Activated T-cell treated with anti-CD3 and anti-CD28 coated beads for 4 hours (primary cell): ENCODE measurements around the gene DOK5.

ENCODE experiments used
- DNase-seq: peaks from one replicate; pipeline ENCODE4 v3.0.0-alpha.2; 2020

Gene DOK5

GRCh38 chr20:54619682-54620081 lies 144.3 kb downstream of the DOK5 start:
- DNase-seq = no peak

- DNase-seq = no peak
Observed at GRCh38 chr20:54620611-54621010, 145.2 kb downstream of the DOK5 start.

- DNase-seq = no peak
Observed at GRCh38 chr20:54622333-54623295, 147.2 kb downstream of the DOK5 start.

DNA sequence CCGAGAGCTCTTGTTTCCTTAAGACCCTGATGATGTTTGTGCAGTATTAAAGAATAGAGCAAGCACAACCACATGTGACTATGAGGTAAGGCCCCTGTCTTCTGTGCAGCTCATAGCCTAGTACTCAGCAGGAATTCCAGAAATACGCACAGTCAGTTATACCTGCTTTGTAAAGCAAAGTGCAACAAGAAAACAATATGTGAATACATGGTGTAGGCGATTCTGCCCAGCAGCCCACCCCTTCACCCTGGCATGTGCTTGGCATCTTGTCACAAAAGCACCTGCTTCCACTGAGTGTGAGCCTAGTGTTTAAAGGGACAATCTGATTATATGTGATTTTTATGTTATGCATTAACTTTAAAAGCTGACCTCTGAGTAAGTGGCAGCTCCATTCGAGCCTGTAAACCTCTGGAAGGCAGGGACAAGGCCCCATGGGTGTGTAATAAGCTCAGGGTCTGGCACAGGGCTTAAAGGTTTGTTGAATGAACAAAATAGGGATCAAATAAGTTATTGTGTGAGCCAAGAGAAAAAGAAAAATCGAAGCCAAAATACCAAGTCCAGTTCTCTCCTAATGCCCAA lies 148.7 kb downstream of the DOK5 start:
- no peak for DNase-seq

DNA sequence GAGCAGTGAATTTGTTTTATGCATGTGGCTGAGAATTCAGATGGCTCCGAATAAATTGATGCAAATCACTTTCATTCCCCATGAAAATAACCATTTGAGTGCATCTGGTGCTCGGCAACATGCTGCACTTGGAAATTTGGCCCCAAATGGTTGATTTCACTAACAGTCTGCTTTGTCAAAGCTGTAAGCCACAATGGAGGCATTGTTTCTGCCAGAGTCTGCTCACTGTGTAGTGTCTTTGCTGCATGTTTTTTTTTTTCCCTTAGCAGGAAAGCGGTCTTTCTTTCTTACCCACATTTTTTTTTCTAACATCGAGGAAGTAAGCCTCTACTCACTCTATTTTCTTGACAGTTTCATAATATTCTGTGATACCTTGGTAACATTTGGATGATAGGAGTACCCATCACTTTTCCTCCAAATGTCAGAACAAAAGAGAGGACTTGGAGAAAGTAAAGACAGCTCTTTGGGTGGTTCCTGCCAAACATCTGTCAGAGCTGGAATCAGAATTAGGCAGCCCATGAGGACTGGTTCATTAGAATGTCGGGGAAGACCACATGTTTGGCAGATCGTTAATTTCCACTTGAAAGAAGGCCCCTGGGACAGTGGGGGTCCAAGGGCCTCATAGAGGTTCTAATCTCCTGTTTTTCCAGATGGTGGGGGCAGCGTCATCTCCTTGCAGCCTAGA lies 149.5 kb downstream of the DOK5 start:
- DNase-seq = no peak

DNA sequence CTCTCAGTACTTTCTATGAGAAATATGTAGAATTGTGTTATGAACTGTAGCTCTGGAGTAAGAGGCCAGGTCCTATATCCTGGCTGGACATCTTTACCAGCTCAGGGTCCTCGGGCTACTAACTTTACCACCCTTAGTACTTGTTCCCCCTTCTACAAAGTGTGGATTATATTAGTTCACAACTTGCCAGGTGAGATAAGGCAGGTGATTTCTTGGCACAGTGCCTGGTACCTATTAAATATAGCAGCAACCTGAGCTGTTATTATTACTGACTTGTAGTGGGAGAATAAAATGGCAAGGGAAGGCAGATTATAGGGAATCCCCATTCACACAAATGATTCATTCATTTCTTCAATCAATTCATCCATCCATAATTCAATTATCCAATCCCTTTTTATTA lies 150.1 kb downstream of the DOK5 start:
- no peak for DNase-seq

DNA sequence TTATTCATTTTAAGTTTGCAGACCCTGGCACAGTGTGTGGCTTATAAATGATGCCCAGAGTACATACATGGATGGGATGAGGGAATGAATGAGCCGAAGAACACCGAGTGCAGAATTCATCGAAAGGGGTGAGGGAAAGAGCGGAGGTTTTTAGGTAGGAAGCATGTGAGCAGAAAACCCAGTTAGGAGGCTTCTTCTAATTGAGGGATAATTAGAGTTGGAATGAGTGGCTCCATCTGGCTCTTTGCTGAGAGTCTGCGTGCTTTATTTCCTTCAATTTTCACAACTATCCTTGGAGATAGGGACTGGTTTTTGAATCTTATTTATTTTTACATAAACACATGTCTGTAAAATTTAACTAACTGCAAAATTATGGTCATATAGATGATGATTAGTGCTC lies 150.7 kb downstream of the DOK5 start:
- DNase-seq = no peak

- DNase-seq = no peak
Observed at GRCh38 chr20:54629632-54630031, 154.2 kb downstream of the DOK5 start.

DNA sequence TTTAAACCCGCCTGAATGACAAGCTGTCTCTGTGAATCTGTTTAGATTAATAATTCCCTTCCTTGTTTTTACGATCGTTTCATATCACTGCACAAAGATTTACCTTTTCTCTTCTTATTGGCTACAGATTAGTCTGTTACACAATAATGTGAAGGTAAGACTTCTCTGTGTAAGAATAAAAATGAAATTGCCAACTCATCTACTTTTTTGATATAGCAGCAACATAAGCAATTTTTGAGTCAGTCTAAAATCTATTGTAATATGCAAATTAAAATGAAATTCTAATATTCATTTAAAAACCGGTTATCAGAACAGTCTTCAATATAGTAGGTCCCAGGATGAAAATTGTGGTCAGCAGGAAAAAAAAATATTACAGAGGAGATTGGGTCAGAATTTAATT lies 155.2 kb downstream of the DOK5 start:
- no peak for DNase-seq

DNA sequence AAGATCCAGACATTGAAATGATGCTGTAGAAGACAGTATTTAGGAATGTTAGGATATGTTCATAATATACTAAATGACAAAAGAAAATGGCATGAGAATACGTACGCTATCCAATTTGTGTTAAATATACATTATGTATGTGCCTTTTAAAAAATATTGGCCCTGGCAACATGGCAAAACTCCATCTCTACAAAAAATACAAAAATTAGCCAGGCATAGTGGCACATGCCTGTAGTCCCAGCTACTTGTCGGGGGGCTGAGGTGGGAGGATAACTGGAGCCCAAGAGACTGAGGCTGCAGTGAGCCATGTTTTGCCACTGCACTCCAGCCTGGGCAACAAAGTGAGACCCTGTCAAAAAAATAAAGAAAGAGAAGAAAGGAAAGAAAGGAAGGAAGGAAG lies 155.7 kb downstream of the DOK5 start:
- DNase-seq = no peak

DNA sequence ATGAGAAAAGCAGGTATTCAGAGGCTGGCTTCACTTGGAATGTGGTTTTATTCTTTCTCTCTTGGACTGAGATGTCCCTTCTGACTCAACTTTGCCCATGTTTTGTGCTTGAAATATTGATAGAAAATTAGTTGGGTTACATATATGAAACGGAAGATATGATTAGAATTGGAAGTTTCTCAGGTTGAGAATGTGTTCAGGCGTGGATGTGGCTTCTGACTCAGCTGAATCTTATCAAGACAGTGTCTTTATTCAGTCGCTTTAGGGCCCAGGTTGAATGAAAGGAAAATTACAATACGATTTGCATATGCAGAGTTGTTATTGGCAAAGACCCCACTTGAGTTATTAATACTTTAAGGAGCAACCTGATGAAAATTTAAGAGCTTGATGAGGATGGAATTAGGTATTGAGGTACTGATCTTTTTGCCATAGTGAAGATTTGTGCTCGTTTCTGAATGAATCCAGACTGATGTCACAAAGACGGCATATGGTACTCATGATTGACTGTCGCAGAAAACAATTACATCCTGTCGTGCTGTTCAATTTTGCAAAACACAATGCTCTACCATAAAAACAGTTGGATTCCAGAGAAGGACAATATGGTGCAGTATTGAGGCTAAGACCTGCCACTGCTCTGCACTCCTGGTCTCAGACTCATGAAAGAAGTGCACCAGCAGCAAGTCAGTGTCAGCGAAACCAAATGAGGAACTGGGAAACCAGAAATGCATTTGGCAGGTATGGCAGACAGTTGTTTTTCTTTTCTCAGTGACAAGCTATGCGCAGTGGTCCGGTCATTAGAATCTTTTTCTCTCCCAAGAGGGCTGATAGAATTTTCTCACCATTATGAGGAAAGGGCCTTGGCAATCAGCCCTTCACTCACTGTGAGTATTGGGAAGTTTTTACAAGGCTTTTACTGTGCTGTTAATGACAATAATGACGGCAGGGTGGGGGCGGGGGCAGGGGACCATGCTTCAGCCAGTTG lies 158.3 kb downstream of the DOK5 start:
- DNase-seq = no peak

DNA sequence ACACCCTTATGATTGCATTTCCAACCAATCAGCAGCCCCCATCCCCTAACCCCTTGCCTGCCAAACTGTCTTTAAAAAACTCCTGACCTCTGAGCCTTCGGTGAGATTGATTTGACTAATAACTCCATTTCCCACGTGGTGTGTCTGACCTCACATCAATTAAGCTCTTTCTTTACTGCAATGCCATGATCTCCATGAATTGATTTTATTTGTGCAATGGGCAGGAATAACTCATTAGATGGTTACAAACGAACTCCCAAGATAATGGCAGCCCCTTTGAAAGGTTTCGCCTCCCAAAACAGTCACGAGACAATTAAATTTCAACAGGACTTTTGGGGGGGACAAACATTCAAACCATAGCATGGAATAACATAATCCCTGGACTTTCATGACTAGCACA lies 161.2 kb downstream of the DOK5 start:
- DNase-seq = no peak

GRCh38 chr20:54639941-54640340 lies 164.5 kb downstream of the DOK5 start:
- no peak for DNase-seq

- no peak for DNase-seq
Observed at GRCh38 chr20:54640800-54641199, 165.4 kb downstream of the DOK5 start.

GRCh38 chr20:54642864-54643667 lies 167.7 kb downstream of the DOK5 start:
- no peak for DNase-seq

DNA sequence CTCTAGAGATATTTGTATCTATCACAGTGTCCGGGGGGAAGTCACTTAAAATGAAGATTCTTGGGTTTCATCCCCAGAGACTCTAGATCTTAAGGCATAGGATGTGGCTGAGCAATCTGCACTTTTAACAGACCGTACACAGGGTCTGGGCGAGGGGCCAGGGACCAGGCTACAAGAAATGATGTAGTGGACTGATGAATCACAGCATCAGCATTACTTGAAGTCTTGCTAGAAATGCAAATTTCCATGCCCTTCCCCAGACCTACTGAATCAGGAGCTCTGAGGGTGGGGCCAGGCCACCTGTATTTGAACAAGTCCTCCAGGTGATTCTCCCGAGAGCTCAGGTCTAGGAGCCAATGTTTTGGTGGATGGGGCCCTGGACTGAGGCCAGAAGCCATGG lies 168.4 kb downstream of the DOK5 start:
- no peak for DNase-seq

GRCh38 chr20:54645445-54646155 lies 170.2 kb downstream of the DOK5 start:
- no peak for DNase-seq

- DNase-seq = no peak
Observed at GRCh38 chr20:54646156-54646517, 170.7 kb downstream of the DOK5 start.

DNA sequence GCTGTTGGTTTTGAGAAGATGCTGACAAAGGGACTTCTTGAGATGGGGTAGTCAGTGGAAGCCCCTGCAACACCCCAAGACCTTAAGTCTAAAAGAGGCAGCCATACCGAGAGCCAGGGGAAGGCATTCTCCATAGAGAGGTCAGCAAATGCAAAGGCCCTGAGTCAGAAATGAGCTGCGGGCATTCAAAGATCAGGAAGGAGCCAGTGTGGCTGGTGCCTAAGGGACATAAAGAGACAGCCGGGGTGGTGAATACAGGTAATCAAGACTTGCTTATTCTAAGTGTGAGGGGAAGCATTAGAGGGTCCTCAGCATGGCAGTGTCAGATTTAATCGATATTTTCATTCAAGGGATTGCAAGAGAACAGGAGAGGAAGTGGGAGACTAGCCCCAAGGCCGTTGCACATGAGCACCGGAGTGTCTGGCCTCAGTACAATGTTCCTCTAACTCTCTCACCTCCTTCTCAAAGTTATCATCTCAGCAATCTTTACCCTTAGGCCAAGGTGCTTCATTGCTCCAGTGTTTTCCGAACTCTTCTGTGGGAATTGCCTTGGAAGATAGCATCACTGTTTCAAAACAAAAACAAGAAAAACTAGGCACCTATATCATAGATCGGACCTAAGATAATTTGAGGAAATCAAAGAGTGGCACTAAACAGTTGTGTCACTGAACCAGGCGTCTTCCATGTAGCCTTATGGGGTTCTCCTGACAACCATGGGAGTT lies 173.2 kb downstream of the DOK5 start:
- no peak for DNase-seq

DNA sequence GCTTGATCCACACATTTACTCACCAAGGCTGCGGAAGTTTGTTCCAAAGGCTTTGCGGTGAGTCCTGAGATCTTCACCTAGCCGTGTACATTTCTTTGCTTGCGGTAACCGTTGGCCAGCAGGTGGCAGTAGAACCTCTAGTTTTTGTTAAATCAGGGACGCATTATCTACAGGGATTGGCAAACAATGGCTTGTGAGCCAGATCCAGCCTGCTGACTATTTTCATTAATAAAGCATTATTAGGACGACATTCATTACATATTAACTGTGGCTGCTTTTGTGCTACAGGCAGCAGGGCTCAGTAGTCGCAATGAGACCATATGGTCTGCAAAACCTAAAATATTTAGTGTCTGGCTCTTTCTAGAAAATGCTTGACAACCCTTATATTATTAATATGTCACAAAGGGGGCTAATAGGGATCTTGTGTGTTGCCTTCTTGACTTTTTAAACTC lies 174.1 kb downstream of the DOK5 start:
- DNase-seq = peak; percentile 55
